Suprapubic skin (tissue), 3 donors: ENCODE data around the gene CEP120.

Experiments
- EP300 ChIP-seq: sonication (generic); formaldehyde crosslinking; IDR thresholded peaks from one replicate; pipeline ENCODE4 v1.6.1; 2017; ENCODE audit warnings: antibody characterized with exemption
- TF ChIP-seq, protein P1 (sequence below), 2 donors: fragments of 200-600 bp in 1 of 2; fragments of 450-650 bp in 1 of 2; sonication (generic) in 1 of 2; IDR thresholded peaks; one replicate each; pipeline ENCODE4 v1.5.1; 2016 to 2019; ENCODE audit warnings: antibody characterized with exemption in 2 of 2, mild to moderate bottlenecking in 1 of 2, moderate library complexity in 1 of 2

DNA sequence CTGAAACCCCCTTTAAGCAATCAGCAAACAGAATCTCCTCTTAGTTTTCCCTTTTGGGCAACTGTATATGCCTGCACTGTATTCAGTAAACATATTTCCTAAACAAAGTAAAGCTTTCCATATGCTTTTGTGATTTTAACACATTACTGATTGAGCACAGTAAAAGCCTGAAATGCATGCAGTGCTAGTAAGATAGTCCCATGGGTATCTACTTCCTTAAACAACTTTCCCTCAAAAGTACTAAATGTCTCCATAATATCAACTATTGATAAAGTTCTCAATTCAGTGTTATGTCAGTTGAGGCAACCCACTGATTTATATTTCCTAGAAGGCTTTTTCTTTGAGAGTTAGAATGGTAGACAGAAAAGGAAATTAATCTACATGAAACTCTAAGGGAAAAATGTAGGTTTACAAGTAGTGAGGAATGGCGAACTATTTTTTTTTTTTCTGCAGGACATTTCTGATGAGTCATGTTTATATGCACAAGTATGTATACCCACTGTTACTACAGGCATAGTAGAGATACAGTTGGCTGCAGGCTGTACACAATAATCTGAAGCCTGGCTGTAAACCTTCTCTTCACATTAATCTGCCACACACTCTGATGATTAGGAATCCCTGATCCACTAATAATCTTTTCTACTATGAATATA lies 31.2 kb upstream of the CEP120 start:
- no peak for TF ChIP-seq EP300
- TF ChIP-seq, protein P1, sequence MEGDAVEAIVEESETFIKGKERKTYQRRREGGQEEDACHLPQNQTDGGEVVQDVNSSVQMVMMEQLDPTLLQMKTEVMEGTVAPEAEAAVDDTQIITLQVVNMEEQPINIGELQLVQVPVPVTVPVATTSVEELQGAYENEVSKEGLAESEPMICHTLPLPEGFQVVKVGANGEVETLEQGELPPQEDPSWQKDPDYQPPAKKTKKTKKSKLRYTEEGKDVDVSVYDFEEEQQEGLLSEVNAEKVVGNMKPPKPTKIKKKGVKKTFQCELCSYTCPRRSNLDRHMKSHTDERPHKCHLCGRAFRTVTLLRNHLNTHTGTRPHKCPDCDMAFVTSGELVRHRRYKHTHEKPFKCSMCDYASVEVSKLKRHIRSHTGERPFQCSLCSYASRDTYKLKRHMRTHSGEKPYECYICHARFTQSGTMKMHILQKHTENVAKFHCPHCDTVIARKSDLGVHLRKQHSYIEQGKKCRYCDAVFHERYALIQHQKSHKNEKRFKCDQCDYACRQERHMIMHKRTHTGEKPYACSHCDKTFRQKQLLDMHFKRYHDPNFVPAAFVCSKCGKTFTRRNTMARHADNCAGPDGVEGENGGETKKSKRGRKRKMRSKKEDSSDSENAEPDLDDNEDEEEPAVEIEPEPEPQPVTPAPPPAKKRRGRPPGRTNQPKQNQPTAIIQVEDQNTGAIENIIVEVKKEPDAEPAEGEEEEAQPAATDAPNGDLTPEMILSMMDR (IDR thresholded peaks at IDR 0.05), result no peak
